ENCODE measurements around the gene MAP1LC3C.
A peak's percentile ranks its signal among the peaks of the same experiment; 100 is the strongest.

MAP1LC3C gene

DNA sequence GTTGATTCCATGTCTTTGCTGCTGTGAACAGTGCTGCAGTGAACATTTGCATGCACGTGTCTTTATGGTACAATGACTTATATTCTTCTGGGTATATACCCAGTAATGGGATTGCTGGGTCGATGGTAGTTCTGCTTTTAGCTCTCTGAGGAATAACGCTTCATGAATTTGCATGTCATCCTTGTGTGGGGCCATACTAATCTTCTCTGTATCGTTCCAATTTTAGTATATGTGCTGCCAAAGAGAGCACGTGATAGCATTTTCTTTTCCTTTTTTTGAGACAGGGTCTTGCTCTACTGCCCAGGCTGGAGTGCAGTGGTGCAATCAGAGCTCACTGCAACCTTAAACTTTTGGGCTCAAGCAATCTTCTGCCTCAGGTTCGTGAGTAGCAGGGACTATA lies 24.9 kb upstream of the MAP1LC3C start:
- Mint-ChIP-seq H3K4me1 (peaks cover 18% of the 10 kb centered on the region), H3K27ac (no peak overlapping the region), H3K9me3 (peaks cover 11% of the 10 kb centered on the region), H3K4me3 (no peak overlapping the region), H3K36me3 (ENCODE audit: low read depth) (no peaks in the 10 kb centered on the region), H3K27me3 (ENCODE audit: low read depth, poor library complexity) (no peaks in the 10 kb centered on the region)
- TF ChIP-seq, protein P1, sequence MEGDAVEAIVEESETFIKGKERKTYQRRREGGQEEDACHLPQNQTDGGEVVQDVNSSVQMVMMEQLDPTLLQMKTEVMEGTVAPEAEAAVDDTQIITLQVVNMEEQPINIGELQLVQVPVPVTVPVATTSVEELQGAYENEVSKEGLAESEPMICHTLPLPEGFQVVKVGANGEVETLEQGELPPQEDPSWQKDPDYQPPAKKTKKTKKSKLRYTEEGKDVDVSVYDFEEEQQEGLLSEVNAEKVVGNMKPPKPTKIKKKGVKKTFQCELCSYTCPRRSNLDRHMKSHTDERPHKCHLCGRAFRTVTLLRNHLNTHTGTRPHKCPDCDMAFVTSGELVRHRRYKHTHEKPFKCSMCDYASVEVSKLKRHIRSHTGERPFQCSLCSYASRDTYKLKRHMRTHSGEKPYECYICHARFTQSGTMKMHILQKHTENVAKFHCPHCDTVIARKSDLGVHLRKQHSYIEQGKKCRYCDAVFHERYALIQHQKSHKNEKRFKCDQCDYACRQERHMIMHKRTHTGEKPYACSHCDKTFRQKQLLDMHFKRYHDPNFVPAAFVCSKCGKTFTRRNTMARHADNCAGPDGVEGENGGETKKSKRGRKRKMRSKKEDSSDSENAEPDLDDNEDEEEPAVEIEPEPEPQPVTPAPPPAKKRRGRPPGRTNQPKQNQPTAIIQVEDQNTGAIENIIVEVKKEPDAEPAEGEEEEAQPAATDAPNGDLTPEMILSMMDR (IDR thresholded peaks at IDR 0.05), result no peak
- DNase-seq, result no peak

DNA sequence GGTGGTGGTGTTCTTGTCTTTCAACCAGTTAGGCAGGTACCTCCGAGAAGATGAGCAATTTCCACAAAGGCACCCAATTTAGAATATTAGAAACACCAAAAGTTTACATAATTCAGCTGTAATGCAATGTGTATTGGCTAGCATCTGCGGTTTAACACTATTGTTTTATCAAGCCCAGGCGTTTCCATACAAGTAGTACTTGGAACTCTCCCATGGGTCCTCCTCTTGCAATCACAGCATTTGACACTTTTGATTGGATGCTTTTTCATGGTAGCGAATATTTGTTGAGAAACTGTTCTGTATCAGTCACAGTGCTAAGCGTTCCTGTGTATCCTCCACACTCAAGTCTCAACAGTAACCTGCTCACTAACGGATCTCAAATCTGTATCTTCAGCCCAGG lies 20.1 kb upstream of the MAP1LC3C start:
- Mint-ChIP-seq H3K27ac (no peak overlapping the region), H3K9me3 (peaks cover 13% of the 10 kb centered on the region), H3K4me3 (no peak overlapping the region), H3K27me3 (ENCODE audit: low read depth, poor library complexity) (no peaks in the 10 kb centered on the region), H3K36me3 (ENCODE audit: low read depth) (no peaks in the 10 kb centered on the region), H3K4me1 (peaks cover 12% of the 10 kb centered on the region)
- DNase-seq, result no peak
- TF ChIP-seq, protein P1 (IDR thresholded peaks at IDR 0.05), result no peak

DNA sequence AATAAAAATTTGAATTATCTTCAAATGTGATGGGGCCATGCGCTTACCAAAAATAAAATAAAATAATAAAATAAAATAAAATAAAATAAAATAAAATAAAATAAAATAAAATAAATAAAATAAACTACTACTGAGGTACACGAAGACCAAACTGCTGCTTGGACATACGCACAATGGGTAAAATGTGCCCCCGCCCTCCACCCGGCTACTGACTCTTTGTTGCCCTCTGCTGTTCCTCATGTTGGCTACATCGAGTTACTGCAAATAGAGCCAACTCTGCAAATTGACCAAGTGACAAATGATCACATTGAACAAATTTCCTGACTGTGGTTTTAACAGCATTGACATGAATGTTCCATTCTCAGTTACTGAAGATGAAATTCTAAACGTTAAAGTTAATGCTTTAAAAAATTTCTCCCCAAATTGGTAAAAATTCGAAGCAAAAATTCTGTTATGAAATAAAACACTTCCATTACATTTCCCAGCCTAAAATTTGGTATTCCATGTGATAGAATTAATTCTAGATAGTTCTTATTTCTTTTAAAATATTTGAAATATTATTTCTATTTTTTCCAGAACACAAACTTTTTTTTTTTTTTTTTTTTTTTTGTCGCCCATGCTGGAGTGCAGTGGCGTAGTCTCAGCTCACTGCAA lies 18.8 kb upstream of the MAP1LC3C start:
- DNase-seq, result peak; percentile 36

DNA sequence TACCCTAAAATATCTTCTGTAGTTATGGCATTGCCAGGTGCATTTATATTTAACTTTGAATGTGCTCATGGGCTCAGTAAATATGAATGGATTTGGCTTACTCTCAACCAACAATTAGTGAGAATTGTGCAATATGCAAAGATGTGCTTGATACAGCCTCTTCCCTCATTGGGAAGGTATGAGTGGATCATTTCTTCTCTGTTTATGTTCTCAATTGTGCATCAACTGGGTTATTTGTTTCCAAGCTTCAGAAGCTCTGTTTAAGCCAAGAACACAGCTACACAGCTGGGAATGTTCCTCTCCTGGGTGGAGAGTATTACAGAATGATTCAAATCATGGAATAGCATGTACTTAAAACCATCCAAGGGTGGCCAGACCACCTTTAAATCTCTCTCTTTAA lies 17.6 kb upstream of the MAP1LC3C start:
- H3K4me3 Mint-ChIP-seq, result no peak overlapping the region
- H3K36me3 Mint-ChIP-seq (ENCODE audit: low read depth), result no peaks in the 10 kb centered on the region
- no peak for DNase-seq
- no peak overlapping the region for H3K27ac Mint-ChIP-seq
- TF ChIP-seq, protein P1 (IDR thresholded peaks at IDR 0.05), result no peak
- H3K4me1 Mint-ChIP-seq, result peaks cover 12% of the 10 kb centered on the region
- H3K27me3 Mint-ChIP-seq (ENCODE audit: low read depth, poor library complexity), result no peaks in the 10 kb centered on the region
- peaks cover 8% of the 10 kb centered on the region for H3K9me3 Mint-ChIP-seq

More for the DNA sequence above, 18.8 kb upstream of the MAP1LC3C start:
- peaks cover 9% of the 10 kb centered on the region for H3K9me3 Mint-ChIP-seq
- no peaks in the 10 kb centered on the region for H3K27me3 Mint-ChIP-seq (ENCODE audit: low read depth, poor library complexity)
- H3K4me1 Mint-ChIP-seq, result peaks cover 12% of the 10 kb centered on the region
- no peaks in the 10 kb centered on the region for H3K36me3 Mint-ChIP-seq (ENCODE audit: low read depth)
- H3K27ac Mint-ChIP-seq, result no peak overlapping the region
- TF ChIP-seq, protein P1 (IDR thresholded peaks at IDR 0.05), result peak; percentile 54
- H3K4me3 Mint-ChIP-seq, result no peak overlapping the region

DNA sequence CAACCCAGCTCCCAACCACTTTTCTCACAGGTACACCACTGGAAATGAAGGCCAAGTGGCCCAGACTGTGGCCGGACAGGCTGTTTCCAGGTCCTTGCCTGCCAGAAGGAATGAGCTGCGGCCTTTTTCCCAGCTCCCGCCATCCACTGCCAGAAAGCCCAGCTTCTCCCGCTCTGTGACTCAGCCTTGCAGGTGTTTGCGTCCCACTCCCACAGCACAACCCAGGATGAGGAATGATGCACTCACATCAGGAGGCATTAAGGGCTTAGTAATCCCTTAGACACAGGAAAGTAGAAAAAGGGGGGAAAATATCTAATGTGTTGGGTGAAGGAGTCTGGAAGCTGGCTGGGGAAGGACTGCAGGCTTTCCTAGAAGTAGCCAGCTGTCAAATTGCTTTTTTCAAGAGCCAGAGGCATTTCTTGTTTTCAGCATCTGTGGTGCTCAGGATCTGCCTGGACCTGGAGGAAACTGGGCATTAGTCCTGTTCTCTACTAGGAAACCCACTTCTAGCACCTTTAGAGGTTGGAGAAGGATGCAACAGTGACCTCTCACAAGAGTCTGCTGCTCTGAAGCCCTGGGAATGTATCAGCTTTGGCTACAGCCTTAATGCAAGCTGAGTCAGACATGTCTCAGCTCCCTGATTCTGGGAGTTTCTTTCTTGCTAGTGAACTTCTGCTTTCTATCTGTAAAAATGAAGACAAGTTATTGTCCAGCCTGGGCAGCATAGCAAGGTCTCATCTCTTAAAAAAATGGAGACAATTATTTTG lies 13.2 kb upstream of the MAP1LC3C start:
- TF ChIP-seq, protein P1 (IDR thresholded peaks at IDR 0.05), result no peak
- Mint-ChIP-seq H3K27ac (no peak overlapping the region), H3K4me3 (no peak overlapping the region), H3K27me3 (ENCODE audit: low read depth, poor library complexity) (peaks cover 4% of the 10 kb centered on the region), H3K9me3 (peaks cover 4% of the 10 kb centered on the region), H3K4me1 (no peaks in the 10 kb centered on the region), H3K36me3 (ENCODE audit: low read depth) (no peaks in the 10 kb centered on the region)
- no peak for DNase-seq

All from nephron progenitor cell (in vitro differentiated cells).